Colonic mucosa (tissue), 4 donors: Measurements from ENCODE around the gene CEP152. TPM values are rescaled to one million over a fixed set of nuclear protein-coding genes. Genes with fewer than 3 reads are reported as not detected.

Experiments used
- DNase-seq: peaks from one replicate; pipeline ENCODE4 v3.0.0-alpha.2; 2020
- H3K27ac ChIP-seq: fragments of 200-600 bp; one replicate; pipeline ENCODE4 v1.8.0; 2021
- H3K27me3 ChIP-seq: fragments of 200-600 bp; one replicate; pipeline ENCODE4 v1.8.0; 2021
- H3K36me3 ChIP-seq: fragments of 200-600 bp; one replicate; pipeline ENCODE4 v1.8.0; 2021
- H3K4me1 ChIP-seq: fragments of 200-600 bp; one replicate; pipeline ENCODE4 v1.8.0; 2021; ENCODE audit warnings: mild to moderate bottlenecking
- H3K4me3 ChIP-seq: fragments of 200-600 bp; one replicate; pipeline ENCODE4 v1.8.0; 2021
- H3K9ac ChIP-seq, 2 donors: one replicate each; pipeline ENCODE4 v1.7.0; 2013; ENCODE audit warnings: control low read depth in 2 of 2, low read depth in 2 of 2, low read length in 2 of 2
- H3K9me3 ChIP-seq: fragments of 200-600 bp; one replicate; pipeline ENCODE4 v1.8.0; 2021
- intact Hi-C: fragments of 100-400 bp; cut with DNase I; formaldehyde crosslinking; loops from one replicate; pipeline ENCODE4 v1.14.1; 2022
- total RNA-seq, 2 donors: library from RNA; stranded (reverse); fragmentation: NEBNext Ultra II Directional in 1 of 2; extraction: Animal tissue kit (Norgen Biotek cat#: 25700) in 1 of 2; gene quantifications; one replicate each; pipeline ENCODE4 v1.2.1, GENCODE V29; 2021
- TF ChIP-seq, protein P1 (sequence below): fragments of 200-600 bp; IDR thresholded peaks from one replicate; pipeline ENCODE4 v1.8.0; 2022; ENCODE audit warnings: antibody characterized with exemption, mild to moderate bottlenecking
- donor health status: healthy.
- donor health status: DM: no; HTN: no; CAD: no.
- donor health status: DM: no; HTN: no; CAD: no.

Gene CEP152
- total RNA-seq, 2 donors from 2014 or later: 4.8 to 11.8 TPM

DNA sequence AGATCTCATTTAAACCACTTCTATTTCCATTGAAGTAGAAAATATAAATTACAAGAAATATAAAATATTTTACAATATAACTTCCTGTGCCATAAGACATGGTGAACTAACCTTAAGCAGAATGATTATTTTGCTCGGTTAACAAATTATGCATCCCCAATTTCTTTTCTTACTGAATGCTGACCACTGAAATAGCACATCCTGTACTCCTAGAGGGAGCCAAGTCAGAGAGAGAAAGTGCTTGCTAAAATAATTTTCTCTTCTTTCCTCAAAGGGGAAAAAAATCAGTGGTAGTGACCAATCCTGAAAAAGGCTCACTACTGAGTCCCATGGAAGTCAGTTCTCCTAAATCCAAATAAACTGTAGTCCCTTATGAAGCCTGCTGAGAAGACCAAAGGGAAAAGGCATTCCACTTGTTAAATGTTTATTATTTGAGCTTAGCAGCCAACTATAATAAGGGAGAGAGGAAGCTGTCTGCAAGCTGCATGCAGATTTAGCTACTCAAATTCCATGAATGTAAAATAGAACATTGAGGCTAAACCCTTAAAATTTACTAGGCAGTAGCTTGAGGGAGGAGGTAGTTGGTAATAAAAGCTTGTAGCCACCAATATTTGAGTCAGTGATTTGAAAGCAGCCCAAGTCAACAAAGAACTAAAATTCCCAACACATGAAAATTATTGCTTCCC, 33.1 kb downstream of the CEP152 start:
- Histone ChIP-seq H3K27me3 (no peaks in the 10 kb centered on the region), H3K9ac (no peak overlapping the region), H3K27ac (no peak overlapping the region), H3K9me3 (no peaks in the 10 kb centered on the region), H3K4me3 (no peak overlapping the region), H3K36me3 (no peaks in the 10 kb centered on the region), H3K4me1 (no peaks in the 10 kb centered on the region)
- TF ChIP-seq, protein P1, sequence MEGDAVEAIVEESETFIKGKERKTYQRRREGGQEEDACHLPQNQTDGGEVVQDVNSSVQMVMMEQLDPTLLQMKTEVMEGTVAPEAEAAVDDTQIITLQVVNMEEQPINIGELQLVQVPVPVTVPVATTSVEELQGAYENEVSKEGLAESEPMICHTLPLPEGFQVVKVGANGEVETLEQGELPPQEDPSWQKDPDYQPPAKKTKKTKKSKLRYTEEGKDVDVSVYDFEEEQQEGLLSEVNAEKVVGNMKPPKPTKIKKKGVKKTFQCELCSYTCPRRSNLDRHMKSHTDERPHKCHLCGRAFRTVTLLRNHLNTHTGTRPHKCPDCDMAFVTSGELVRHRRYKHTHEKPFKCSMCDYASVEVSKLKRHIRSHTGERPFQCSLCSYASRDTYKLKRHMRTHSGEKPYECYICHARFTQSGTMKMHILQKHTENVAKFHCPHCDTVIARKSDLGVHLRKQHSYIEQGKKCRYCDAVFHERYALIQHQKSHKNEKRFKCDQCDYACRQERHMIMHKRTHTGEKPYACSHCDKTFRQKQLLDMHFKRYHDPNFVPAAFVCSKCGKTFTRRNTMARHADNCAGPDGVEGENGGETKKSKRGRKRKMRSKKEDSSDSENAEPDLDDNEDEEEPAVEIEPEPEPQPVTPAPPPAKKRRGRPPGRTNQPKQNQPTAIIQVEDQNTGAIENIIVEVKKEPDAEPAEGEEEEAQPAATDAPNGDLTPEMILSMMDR: no peak
- DNase-seq: no peak
- intact Hi-C loops: no loop called here

DNA sequence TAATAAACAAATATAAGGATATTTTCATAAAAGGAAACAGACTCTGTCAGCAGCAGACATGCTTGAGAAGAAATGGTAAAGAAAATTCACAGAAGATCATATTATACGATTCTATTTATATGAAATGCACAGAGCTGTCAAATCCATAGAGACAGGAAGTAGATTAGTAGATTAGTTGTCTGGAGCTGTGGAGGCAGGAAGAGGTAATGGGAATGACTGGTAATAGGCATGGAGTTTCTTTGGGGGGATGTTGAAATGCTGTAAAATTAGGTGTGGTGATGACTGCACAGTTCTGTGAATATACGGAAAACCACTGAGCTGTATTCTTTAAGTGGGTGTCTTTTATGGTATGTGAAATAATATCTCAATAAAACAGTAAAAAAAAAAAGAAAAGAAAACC, 35.3 kb downstream of the CEP152 start:
- TF ChIP-seq, protein P1: no peak
- Histone ChIP-seq H3K4me1 (no peaks in the 10 kb centered on the region), H3K9ac (no peak overlapping the region), H3K27ac (no peak overlapping the region), H3K9me3 (no peaks in the 10 kb centered on the region), H3K4me3 (no peak overlapping the region), H3K27me3 (no peaks in the 10 kb centered on the region), H3K36me3 (no peaks in the 10 kb centered on the region)
- intact Hi-C loops: no loop called here
- DNase-seq: no peak

DNA sequence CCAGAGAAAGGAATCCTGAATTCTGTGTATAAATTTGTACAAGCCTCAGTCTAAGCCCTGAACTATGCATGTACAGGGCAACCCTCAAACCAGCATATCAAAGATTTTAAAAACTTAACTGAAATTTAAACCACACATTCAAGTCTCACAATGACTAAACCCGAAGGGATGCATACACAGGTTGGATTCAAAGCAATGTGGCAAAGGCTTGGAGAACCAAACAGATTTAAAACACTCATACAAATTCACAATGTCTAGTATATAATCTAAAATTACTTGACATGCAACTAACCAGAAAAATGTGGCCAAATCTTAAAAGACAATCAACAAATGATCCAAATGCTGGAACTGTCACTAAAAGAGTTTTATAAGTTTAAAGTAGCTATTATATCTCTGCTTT, 36.4 kb downstream of the CEP152 start:
- no peak overlapping the region for H3K9ac ChIP-seq
- TF ChIP-seq, protein P1: no peak
- no peak overlapping the region for H3K27ac ChIP-seq
- intact Hi-C loops: no loop called here
- H3K4me3 ChIP-seq: no peak overlapping the region
- H3K9me3 ChIP-seq: no peaks in the 10 kb centered on the region
- no peaks in the 10 kb centered on the region for H3K27me3 ChIP-seq
- no peaks in the 10 kb centered on the region for H3K36me3 ChIP-seq
- no peak for DNase-seq
- no peaks in the 10 kb centered on the region for H3K4me1 ChIP-seq

DNA sequence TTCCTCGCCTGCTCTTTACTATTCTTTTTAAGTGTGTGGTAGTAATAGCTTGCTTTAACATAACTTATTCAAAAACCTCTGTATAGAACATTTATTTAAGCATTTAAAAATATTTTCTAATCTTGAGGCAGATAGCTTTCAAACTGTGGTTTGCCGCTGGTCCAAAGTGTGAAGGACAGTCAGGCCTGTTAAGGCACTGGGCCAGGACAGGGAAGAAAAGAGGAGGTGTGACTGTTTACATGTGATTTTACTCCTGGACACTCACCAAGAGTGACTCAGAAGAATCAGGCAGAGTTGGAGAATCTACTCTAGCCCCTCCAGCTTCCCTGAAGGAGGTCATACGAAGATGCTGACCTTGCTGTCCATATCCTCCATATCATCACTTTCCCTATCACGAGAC, 44.7 kb downstream of the CEP152 start:
- no peaks in the 10 kb centered on the region for H3K36me3 ChIP-seq
- H3K9me3 ChIP-seq: no peaks in the 10 kb centered on the region
- H3K4me3 ChIP-seq: no peak overlapping the region
- intact Hi-C loops: no loop called here
- no peaks in the 10 kb centered on the region for H3K27me3 ChIP-seq
- TF ChIP-seq, protein P1: no peak
- H3K9ac ChIP-seq: no peak overlapping the region
- no peaks in the 10 kb centered on the region for H3K4me1 ChIP-seq
- no peak for DNase-seq
- no peak overlapping the region for H3K27ac ChIP-seq

DNA sequence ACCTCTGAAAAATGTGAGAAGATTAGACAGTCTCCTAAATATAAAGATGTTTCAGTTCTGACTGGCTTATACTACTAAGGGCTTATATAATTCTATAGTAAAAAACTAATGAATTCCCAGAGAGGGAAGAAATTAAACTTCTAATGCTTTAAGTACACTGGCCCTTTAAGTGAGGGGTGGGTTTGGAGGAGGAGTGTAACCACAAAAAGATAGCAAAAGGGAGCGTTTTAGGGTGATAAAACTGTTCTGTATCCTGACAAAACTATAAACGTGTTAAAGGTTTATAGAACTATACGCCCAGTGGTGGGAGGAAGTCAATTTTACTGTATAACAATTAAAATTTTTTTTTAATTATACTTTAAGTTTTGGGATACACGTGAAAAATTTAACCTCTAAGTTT, 45.8 kb downstream of the CEP152 start:
- no peaks in the 10 kb centered on the region for H3K27me3 ChIP-seq
- no peak for DNase-seq
- H3K27ac ChIP-seq: no peak overlapping the region
- H3K36me3 ChIP-seq: no peaks in the 10 kb centered on the region
- no peaks in the 10 kb centered on the region for H3K4me1 ChIP-seq
- no peak overlapping the region for H3K4me3 ChIP-seq
- intact Hi-C loops: no loop called here
- H3K9me3 ChIP-seq: no peaks in the 10 kb centered on the region
- H3K9ac ChIP-seq: no peak overlapping the region
- TF ChIP-seq, protein P1: no peak
